HG02588 (cell line): ENCODE data around the gene GORASP2.

ENCODE experiments used
- ATAC-seq: cut with Tn5 transposase; IDR thresholded peaks from one replicate; pipeline ENCODE4 v1.9.1; 2021; ENCODE audit warnings: mild to moderate bottlenecking, moderate library complexity; ENCODE audit not compliant: unreplicated experiment

The GORASP2 gene

DNA sequence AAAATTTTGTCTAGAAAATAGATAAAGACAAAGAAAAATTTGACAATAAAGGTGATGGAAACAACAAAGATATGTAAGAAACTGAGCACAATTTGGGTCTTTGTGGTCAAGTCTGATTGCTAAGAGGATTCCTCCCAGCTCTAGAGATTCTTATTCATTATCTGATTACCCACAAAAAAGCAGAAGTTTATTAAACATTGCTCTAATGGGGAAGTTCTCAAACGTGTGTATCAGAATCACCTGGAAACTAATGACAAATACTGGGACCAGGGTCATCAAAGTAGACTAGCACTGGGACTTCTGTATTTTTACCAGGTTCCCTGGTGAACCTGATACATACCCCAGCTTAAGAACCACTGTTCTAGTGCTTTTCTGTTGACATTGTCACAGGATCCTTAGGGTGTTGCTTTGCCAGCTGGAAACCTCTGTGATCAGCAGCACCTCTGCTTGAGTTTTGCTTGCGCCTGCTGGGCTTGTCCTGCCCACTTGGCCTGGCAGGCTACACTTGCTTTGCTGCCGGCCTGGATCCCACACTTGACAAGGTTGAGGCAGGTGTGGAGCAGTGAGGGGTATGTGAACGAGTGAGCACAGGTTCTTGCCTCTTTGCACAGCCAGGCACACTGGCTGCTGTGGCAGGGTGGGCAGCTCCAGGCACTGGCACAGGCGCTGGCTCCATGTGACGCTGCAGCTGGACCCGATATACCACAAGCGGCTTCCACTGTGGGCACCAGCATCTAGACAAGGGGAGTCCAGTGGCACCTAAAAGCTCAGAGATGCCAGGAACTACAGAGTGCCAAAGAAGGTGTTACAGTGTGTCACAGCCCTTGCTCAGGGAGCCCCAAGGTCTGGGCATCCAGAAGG, 6.2 kb upstream of the GORASP2 start:
- ATAC-seq, result no peak

DNA sequence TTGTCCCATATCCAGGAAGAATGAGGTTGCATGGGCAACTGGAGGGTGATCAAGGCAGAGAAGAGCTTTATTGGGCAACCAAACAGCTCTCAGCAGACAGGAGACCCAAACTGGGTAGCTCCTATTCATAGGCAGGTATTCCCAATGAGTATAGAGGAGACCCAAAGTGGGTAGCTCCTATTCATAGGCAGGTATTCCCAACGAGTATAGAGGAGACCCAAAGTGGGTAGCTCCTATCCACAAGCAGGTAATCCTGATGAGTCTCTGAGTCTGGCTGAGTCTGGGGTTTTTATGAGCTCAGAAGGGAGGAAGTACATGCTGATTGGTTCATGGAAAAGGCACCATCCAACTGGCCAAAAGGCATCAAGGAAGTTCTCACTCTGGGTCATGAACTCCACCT, 5.3 kb upstream of the GORASP2 start:
- ATAC-seq, result no peak

DNA sequence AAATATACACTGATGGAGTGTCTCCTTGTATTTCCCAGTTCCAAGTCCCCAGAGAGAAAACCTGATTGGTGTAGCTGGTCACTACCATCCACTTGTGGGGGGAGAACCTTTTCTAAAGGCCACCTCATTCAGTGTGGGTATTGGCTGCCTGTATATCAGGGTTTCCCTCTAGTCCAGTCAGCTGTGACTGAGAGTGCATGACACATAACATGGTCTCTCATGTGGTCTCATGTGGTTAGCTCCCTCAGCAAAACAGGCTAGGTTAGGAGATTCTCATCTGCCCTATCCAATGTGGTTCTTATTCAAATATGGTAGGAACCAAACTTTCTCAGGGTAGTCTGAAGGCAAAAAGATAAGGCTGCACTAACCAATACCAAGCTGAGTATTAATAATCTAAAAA, 4.1 kb upstream of the GORASP2 start:
- ATAC-seq, result no peak

DNA sequence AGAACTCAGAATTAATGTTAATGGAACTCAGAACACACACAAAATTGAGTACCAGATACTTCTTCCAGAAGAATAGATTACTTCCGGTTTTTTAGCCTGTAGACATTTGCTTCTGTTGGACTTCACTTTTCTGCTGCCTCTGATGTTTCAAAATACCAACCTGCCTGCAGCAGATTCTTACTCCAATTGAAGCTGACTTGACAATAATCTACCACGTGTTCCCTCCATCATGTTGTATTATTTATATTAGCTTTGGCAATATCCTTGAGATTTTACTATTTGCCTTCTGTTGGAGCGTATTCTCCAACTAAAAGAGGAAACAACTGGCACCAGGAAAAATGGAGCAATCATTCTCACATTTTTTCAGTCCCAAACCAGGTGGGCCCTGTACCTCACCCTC, 3.1 kb upstream of the GORASP2 start:
- ATAC-seq, result no peak

DNA sequence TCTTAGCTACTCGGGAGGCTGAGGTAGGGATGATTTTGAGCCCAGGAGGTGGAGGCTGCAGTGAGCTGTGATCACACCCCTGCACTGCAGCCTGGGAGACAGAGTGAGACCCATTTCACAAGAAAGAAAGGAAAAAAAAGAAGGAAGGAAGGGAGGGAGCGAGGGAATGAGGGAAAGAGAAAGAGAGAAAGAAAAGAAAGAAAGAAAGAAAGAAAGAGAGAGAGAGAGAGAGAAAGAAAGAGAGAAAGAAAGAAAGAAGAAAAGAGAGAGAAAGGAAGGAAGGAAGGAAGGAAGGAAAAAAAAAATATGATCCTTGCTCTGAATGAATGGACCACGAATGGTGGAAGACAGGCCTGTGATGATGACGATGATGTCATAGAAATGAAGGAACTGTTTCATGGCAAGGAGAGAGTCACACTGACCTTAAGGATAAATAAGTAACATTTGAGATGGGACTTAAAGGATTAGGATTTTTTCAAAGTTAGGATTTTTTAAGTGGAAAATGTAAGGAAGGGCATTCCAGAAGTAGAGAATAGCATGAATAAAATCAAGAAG, 2.2 kb upstream of the GORASP2 start:
- ATAC-seq, result no peak

DNA sequence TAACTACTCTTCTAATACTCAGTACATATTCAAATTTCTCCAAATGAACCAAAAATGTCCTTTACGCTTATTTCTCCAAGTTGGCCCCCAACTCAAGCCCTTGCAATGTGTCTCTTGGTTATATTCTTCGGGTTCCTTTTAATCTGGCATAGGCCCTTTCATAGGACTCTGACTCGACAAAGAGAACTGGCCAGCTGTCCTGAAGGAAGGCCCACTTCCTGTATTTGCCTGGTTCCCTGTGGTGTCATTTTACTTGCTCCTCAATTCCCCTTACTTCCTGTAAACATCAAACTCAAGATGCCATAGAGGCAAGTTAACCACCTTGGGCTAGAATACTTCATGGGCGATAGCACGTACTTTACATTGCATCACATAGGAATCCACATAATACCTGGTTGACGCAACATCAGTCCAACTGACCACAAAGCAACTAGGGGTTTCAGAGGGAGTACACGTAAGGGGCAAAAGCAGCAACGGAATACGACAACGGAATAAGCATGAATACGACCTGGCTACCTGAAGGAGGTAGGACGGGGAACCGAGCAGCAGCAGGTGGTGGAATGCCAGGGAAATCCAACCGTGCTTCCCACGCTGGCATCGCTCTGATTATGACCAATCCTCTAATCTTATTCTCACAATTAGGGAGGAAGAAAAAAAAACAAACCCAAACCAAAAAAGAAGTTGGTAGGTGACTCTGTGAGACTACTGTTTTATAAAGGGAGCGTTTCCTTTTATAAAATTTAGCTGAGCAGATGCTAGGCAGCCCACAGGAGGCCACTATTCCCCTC, 823 bp upstream of the GORASP2 start:
- ATAC-seq, result no peak

DNA sequence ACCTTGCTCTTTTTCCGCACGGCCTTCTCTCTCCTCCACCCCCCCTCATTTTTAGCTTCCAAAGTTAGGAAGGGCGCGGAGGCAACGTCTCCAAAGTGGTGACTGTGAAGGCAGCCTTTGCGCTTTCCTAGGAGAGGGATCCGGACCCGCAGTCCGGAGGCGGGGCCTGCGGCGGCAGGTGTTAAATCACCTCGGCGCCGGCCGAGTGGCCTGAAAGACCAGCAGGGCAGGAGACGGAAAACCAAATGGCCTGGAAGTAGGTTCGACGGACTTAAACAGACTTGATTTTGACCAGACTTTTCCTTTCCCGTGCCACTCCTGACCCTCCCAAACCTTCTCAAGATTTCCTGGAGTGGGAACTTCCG, 615 bp downstream of the GORASP2 start:
- no peak for ATAC-seq

DNA sequence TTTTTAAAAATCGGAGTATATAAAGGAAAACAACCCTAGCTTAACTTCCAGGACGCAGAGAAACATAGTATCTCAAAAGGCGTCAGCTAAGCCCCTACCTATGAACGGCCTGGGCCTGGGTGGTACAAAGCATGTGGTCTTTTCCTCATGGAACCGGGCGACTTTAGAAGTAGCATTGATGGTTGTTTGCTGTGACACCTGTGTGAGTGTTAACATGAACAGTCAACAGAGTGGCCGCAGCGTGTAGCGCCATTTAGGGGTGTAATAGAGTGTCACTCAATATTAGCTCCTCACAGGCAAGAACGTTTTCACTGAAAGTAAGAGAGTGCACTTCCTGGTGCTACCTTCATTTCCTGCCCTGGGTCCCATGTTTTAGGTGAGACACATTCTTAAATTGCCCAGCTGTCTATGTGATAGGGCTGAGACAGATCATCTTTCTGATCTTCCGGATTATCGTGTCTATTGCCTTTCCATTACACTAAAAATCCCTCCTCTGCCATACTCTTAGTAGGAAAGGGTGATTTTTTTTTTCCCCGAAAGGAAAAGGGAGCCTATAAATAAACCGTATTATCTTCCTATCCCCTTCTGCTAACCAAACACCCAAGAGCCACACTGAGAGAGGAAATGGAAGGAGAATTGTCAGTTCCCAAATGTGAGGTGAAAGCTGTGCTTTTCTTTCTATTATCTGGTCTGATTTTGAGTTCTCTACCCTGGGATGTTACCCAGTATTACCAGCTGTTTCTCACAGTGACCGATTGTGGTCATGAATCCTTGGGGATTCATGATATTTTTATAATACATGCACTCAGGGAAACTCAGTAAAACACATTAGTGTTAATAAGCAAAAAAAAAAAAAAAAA, 1.3 kb downstream of the GORASP2 start:
- ATAC-seq, result no peak

DNA sequence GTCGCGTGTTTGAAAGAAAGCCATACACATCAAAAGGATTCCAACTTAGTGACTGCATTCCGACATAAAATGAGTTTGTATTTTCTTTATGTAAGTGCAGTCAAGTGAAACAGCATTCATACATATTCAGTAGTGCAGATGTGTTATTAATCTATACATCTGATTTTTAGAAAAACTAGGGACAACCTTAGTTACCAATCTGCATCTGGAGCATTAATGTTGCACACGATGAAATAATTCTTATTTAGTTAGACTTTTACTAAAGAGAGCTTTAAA, 1.9 kb downstream of the GORASP2 start:
- no peak for ATAC-seq

DNA sequence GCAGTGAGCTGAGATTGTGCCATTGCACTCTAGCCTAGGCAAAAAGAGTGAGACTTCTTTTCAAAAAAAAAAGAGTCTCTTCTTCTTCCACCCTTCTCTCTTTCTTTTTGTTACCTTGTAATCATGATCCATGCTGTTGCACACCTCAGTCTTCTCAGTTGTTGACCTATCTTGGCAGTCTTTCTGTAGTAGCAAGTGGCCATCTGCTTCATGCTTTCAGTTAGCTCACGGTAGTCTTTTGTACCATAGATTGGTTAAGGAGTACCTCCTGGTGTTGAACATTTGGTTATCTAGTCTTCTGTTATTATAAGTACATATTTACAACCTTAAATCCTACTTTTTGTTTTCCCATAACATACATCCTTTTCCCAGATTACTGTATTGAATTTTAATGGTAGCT, 3.1 kb downstream of the GORASP2 start:
- ATAC-seq, result no peak

DNA sequence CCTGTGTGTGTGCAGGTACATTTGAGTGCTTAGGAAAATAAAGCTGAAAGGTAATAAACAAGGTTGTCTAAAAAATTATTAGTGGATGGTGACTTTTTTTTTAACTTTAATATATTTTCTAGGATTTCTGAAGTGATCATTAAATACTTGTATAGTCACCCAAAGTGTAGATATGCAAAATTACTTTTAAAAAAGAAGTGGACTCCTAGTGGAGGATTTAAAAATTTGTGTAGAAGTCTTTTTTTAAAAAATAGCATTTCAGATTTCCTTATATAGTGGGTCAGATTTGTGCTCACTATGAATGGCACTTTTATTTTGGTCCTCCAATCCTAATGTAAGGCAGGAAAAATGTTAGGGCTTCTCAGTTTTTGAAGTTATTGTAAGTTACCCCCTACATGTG, 3.9 kb downstream of the GORASP2 start:
- ATAC-seq, result no peak

DNA sequence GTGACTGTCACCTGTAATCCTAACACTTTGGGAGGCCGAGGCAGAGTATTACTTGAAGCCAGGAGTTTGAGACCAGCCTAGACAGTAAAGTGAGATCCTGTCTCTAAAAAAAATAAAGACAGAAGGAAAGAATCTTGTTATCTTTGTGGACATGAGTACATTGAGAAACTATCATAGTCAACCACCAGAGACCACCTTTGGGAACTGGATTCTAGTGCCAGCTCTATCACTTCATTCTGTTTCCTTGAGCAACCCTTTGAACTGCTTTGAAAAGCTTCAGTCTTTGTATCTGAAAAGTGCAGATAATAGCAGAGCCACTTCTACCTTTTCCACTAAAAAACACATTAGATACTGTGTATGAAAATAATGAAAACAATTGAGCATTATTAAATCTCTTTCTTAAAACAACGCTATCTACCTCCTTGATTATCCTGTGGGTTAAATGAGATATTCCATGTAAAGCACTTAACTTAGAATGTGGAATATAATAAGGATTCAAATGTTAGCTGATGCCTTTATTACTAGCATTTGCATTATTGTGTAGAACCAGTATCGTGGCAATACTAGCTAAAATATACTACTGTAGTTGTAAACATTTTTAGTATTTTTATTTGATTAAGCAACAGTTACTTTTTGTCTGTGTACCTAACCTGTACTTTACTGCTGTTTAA, 8.8 kb downstream of the GORASP2 start:
- no peak for ATAC-seq

DNA sequence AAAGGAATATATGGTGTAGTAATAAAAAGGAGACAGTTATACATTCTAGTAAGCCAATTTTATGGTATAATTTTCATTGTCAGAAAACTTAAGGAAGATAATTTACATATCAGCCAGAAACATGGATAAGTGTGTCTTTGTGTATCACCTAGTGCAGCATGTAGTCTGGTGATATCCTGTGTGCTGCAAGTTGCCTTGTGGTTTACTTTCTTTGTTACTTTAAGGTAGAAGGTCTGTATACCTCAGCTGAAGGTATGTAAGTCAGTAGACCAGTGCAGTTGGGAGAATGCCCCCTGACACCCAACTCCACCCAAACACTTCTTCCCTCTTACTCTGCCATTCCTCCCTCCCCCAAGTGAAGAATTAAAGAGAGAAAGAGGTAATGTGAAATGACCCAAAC, 11.0 kb downstream of the GORASP2 start:
- ATAC-seq, result no peak

DNA sequence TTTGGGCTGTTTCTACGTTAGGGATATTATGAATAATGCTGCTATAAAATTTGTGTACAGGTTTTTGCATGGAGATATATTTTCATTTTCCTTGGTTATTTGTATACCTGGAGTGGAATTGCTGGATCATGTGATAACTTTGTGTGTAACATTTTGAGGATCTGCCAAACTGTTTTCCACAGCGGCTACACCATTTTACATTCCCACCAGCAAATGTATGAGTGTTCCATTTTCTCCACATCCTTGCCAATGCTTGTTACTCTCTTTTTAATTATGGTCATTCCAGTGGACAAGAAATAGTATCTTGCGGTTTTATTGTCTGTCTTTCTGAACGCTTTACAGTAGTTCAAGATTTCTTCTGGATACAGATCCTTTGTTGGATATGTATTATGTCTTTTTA, 13.6 kb downstream of the GORASP2 start:
- no peak for ATAC-seq

DNA sequence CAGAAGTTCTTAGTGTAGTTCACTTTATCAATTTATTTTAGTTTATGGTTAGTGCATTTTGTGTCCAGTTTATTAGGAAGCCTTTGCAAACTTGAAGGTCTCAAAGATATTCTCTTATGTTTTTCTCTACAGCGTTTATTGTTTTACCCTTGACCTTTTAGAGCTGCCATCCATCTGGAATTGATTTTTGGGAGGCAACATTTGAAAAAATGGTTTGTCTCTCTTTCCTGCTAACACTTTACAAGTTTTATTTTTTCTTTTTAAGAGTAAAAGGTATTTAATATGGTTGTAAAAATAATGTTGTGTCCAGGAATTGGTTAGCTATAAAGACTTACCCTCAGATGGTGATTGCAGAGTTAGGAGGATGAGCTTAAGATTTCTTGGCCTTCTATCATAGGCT, 14.0 kb downstream of the GORASP2 start:
- ATAC-seq, result no peak

DNA sequence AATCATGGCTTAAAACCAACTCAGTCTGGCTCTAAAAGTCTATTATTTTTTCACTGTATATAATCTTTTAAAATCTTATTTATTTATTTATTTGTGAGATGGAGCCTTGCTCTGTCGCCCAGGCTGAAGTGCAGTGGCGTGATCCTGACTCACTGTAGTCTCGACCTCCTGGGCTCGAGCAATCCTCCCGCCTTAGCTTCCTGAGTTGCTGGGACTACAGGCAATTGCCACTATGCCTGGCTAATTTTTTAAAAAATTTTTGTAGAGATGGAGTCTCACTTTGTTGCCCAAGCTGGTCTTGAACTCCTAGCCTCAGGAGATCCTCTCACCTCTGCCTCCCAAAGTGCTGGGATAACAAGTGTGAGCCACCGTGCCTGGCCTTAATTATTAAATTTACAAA, 14.5 kb downstream of the GORASP2 start:
- ATAC-seq, result no peak

DNA sequence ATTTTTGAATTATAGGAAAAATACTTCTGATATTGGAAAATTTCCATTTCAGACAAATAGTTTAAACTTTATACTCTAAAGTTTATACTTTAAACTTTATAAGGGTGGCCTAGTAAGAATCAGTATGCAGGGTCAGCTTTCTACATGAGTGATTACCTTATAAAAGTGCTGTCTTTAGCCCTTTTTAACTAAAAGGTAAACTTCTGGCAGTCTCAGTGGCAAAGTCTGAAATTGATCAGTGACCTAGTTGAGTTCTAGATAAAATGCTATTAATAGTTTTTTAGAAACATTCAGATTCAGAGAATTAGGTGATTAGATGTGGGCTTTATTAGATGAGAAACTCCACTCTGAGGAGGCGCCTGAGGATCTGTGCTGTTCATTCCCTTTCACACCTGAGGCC, 15.5 kb downstream of the GORASP2 start:
- ATAC-seq, result no peak

DNA sequence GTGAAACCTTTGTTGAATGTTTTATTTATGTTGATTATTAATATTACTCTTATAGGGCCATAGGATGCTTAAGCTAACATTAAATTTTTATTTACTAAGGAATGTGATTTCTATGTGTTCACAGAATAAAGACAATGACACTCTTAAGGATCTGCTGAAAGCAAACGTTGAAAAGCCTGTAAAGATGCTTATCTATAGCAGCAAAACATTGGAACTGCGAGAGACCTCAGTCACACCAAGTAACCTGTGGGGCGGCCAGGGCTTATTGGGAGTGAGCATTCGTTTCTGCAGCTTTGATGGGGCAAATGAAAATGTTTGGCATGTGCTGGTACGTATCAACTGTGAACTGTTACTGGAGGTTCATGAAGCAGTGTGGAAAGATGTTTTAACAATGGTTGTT, 20.4 kb downstream of the GORASP2 start:
- ATAC-seq, result no peak

DNA sequence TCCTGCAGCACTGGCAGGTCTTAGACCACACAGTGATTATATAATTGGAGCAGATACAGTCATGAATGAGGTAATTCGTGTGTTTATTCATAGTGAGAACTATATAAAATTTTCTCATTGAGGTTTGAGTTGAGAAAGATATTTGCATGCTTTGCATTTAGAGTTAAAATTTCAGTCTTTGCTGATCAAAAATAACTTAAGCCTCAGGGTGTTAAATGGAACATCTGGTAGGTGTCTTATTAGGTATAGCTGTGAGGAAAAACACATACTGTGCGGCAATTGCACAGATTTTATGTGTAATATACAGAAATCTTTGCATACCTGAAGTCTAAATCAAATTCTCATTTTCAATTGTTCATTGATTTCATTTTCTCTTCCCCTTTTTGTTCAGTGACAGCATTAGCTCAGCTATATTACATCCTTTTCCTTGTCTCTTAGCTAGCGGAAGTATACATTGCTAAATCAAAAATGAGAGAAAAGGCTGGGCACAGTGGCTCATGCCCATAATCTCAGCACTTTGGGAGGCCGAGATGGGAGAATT, 21.2 kb downstream of the GORASP2 start:
- peak; percentile 68 for ATAC-seq

DNA sequence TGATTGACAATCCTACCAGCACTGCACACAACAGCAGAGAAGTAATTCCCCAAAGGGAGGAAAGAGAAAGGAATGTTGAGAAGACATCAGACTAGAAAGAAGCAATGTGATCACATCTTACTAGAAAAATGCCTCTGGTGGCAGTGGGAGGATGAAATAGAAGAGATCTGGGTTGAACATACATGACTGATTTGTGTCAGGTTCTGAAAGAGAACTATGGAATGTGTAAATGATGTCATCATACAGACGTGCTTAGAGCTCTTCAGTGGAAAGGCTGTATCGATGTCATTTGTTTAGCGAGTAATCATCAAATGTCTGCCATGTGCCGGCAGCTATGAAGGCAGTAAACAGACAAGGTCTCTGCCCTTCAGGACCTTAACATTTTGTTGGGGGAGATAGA, 24.9 kb downstream of the GORASP2 start:
- no peak for ATAC-seq

DNA sequence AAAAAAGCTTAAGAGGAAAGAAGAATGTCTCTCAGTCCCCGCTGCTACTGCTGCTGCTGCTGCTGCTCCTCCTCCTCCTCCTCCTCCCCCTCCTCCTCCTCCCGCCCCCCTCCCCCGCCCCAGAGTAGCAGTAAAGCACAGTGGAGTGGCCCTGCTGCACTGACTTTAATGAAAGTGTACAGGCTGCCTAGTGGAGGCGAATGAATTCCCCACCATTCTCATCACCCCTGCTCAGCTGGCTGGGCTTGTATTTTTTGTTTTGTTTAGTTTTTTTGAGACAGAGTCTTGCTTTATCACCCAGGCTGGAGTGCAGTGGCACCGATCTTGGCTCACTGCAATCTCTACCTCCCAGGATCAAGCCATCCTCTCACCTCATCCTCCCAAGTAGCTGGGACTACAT, 34.3 kb downstream of the GORASP2 start:
- ATAC-seq, result no peak
